Fibroblast of pulmonary artery (primary cell): Measurements from ENCODE around the gene PTGFRN.
"Not testable (repeated sequence)": the region's sequence is repeated elsewhere in the genome, so short reads cannot be mapped to it uniquely, and the experiment has no call there.

Experiments
- DNase-seq: peaks from one replicate; pipeline ENCODE4 v3.0.0-alpha.2; 2010; ENCODE audit warnings: low read depth
- H3K4me3 ChIP-seq: replicated peaks from 2 replicates; pipeline ENCODE4 v1.5.1; 2011; ENCODE audit warnings: low read depth, mild to moderate bottlenecking, control low read depth, low read length, moderate library complexity
- CTCF ChIP-seq: IDR thresholded peaks from 2 replicates; pipeline ENCODE4 v1.5.1; 2011; ENCODE audit warnings: mild to moderate bottlenecking, control low read depth, low read length, inconsistent platforms; ENCODE audit errors: missing control alignments

Gene PTGFRN

GRCh38 chr1:116931016-116931918 is 21.6 kb downstream of the PTGFRN start:
- TF ChIP-seq CTCF = no peak
- H3K4me3 ChIP-seq = no peak overlapping the region
- DNase-seq = no peak

GRCh38 chr1:116933606-116934515 is 24.1 kb downstream of the PTGFRN start:
- no peak for TF ChIP-seq CTCF
- DNase-seq = no peak
- H3K4me3 ChIP-seq = no peak overlapping the region

- DNase-seq = peak; percentile 36
- no peak overlapping the region for H3K4me3 ChIP-seq
- peak; percentile 35 for TF ChIP-seq CTCF
Observed at GRCh38 chr1:116934586-116935207, 25.0 kb downstream of the PTGFRN start.

GRCh38 chr1:116938216-116938615 is 28.5 kb downstream of the PTGFRN start:
- no peak for TF ChIP-seq CTCF
- DNase-seq = no peak
- no peak overlapping the region for H3K4me3 ChIP-seq

- DNase-seq, H3K4me3 ChIP-seq: not testable (repeated sequence)
Observed at GRCh38 chr1:116939780-116940543, 30.2 kb downstream of the PTGFRN start.

GRCh38 chr1:116940814-116941599 is 31.3 kb downstream of the PTGFRN start:
- no peak overlapping the region for H3K4me3 ChIP-seq
- no peak for TF ChIP-seq CTCF
- DNase-seq = no peak
